Smooth muscle cell of the brain vasculature (primary cell): Measurements from ENCODE around the gene DGLUCY.
"Not testable (repeated sequence)": the region's sequence is repeated elsewhere in the genome, so short reads cannot be mapped to it uniquely, and the experiment has no call there.

Experiments
- DNase-seq: peaks from one replicate; pipeline ENCODE4 v3.0.0-alpha.2; 2012; ENCODE audit warnings: low read depth, low spot score

The DGLUCY gene

GRCh38 chr14:91113829-91114078, at the start of gene DGLUCY:
Gene DGLUCY (plus strand): TSS chr14:91114073. CDS start chr14:91160295, 46,222 bp downstream.
- DNase-seq: no peak

GRCh38 chr14:91065266-91065665, 48.6 kb upstream of the DGLUCY start:
- DNase-seq: no peak

- DNase-seq: no peak
Observed at GRCh38 chr14:91067186-91067585, 46.7 kb upstream of the DGLUCY start.

GRCh38 chr14:91068642-91069041, 45.2 kb upstream of the DGLUCY start:
- DNase-seq: no peak

GRCh38 chr14:91070572-91070971, 43.3 kb upstream of the DGLUCY start:
- no peak for DNase-seq

- no peak for DNase-seq
Observed at GRCh38 chr14:91075553-91075952, 38.3 kb upstream of the DGLUCY start.

- no peak for DNase-seq
Observed at GRCh38 chr14:91078095-91078737, 35.7 kb upstream of the DGLUCY start.

GRCh38 chr14:91080071-91080470, 33.8 kb upstream of the DGLUCY start:
- DNase-seq: no peak

GRCh38 chr14:91082282-91082681, 31.6 kb upstream of the DGLUCY start:
- no peak for DNase-seq

- DNase-seq: no peak
Observed at GRCh38 chr14:91084516-91084915, 29.4 kb upstream of the DGLUCY start.

GRCh38 chr14:91087470-91087869, 26.4 kb upstream of the DGLUCY start:
- not testable (repeated sequence) for DNase-seq

GRCh38 chr14:91088585-91089235, 25.2 kb upstream of the DGLUCY start:
- no peak for DNase-seq

- no peak for DNase-seq
Observed at GRCh38 chr14:91089958-91090535, 23.8 kb upstream of the DGLUCY start.

GRCh38 chr14:91090743-91091142, 23.1 kb upstream of the DGLUCY start:
- DNase-seq: no peak

- DNase-seq: no peak
Observed at GRCh38 chr14:91092073-91092472, 21.8 kb upstream of the DGLUCY start.

GRCh38 chr14:91093743-91094472, 20.0 kb upstream of the DGLUCY start:
- DNase-seq: not testable (repeated sequence)

GRCh38 chr14:91094772-91095171, 19.1 kb upstream of the DGLUCY start:
- DNase-seq: no peak

GRCh38 chr14:91095178-91095577, 18.7 kb upstream of the DGLUCY start:
- DNase-seq: no peak

- DNase-seq: not testable (repeated sequence)
Observed at GRCh38 chr14:91097657-91098056, 16.2 kb upstream of the DGLUCY start.

GRCh38 chr14:91098591-91098990, 15.3 kb upstream of the DGLUCY start:
- DNase-seq: no peak

- no peak for DNase-seq
Observed at GRCh38 chr14:91100102-91100501, 13.8 kb upstream of the DGLUCY start.

GRCh38 chr14:91103116-91103515, 10.8 kb upstream of the DGLUCY start:
- no peak for DNase-seq
